ENCODE measurements around the gene CTNNB1.
A peak's percentile ranks its signal among the peaks of the same experiment; 100 is the strongest.

CTNNB1 gene

GRCh38 chr3:41193794-41194539 is 5.3 kb upstream of the CTNNB1 start:
- FAIRE-seq: no peak

DNA sequence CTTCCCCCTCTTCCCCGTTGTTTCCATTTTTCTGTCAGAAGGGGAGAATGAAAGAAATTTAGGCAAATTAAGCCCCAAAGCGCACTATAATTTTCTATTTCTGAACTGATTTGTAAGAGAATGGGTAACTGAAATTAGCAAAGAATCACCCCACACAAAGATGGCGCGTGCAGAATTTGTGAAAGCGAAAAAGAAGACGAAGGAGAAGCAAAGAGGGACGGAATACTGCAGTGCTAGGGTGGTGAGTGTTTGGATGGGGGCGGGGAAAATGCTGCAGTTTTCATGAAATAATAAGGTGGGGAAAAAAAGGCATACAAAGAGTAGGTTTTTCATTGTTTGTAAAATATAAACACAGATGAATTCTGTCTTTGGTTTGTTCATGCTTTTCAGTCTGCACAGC is 4.6 kb upstream of the CTNNB1 start:
- FAIRE-seq: no peak

DNA sequence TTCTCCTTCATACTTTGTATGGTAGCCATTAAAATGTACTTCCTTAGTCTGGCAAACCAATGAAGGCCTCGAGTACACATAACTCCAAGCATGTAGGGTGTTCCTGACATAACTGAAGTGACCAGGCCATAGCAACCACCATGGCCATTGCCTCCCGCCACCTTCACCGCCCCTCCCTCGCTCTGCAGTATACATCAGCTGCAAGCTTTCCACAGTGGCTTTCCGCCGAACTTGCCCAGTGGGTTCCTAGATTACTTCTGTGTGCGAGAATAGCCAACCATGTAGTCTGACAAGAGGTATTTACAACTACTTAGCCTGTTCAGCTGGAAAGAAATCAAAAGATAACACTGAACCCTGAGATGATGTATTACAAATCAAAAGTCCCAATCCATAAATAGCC is 3.4 kb upstream of the CTNNB1 start:
- no peak for FAIRE-seq

GRCh38 chr3:41196499-41197410 is 2.5 kb upstream of the CTNNB1 start:
- no peak for FAIRE-seq

- no peak for FAIRE-seq
Observed at GRCh38 chr3:41198046-41198445, 1.3 kb upstream of the CTNNB1 start.

GRCh38 chr3:41198526-41198925 is 779 bp upstream of the CTNNB1 start:
- no peak for FAIRE-seq

- FAIRE-seq: no peak
Observed at GRCh38 chr3:41199866-41200668, 762 bp downstream of the CTNNB1 start.

- FAIRE-seq: no peak
Observed at GRCh38 chr3:41200669-41201021, 1.3 kb downstream of the CTNNB1 start.

GRCh38 chr3:41202075-41202833 is 2.9 kb downstream of the CTNNB1 start:
- FAIRE-seq: no peak

DNA sequence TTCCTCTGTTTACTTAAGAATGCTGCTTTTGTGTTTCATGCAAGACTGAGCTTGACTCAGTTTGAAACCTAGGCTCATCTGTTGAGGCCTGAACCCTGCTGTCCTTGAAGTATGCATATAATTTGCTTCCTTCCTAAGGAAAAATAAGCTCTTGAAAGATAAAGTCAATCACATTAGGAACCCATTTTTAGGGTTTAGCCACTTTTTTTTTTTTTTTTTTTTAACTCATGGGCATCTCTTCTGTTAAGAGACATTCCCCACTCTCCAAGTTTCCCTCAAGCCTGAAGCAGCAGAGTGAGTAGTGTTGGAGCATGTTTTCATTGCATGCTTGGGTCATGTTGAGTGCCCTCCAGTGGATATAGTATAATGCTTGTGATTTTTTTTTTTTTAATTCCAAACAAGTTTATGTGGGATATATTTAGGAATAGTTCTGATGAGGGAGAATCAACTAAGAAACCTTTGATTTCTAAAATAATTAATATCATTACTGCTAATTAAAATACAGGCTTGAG is 3.6 kb downstream of the CTNNB1 start:
- peak; percentile 85 for FAIRE-seq

GRCh38 chr3:41204369-41204768 is 5.1 kb downstream of the CTNNB1 start:
- FAIRE-seq: no peak

- no peak for FAIRE-seq
Observed at GRCh38 chr3:41205591-41205990, 6.3 kb downstream of the CTNNB1 start.

DNA sequence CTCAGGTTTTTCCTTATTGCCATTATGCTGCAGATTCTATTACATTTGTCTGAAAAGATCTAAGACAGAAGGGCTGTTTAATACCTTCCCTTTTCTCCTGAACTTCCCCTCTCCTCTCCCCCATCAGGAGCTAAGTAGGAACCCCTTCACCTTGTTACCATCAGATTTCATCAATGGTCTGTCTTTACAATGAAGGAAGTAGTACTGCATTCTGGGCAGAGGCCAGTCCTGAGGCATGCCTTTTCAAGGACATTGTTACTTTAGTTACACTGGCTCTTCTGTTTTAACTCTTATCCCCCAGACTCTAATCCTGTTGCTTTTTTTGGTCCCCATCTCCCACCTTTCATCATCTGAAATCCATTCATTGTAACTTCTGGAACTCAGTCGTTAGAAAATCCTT is 8.1 kb downstream of the CTNNB1 start:
- FAIRE-seq: no peak

- FAIRE-seq: no peak
Observed at GRCh38 chr3:41208507-41209220, 9.4 kb downstream of the CTNNB1 start.

- FAIRE-seq: no peak
Observed at GRCh38 chr3:41209646-41210045, 10.3 kb downstream of the CTNNB1 start.

GRCh38 chr3:41210966-41211365 is 11.7 kb downstream of the CTNNB1 start:
- FAIRE-seq: no peak

- no peak for FAIRE-seq
Observed at GRCh38 chr3:41212088-41212487, 12.8 kb downstream of the CTNNB1 start.

- FAIRE-seq: no peak
Observed at GRCh38 chr3:41213588-41213987, 14.3 kb downstream of the CTNNB1 start.

GRCh38 chr3:41216422-41216821 is 17.1 kb downstream of the CTNNB1 start:
- FAIRE-seq: no peak

GRCh38 chr3:41216993-41217392 is 17.7 kb downstream of the CTNNB1 start:
- FAIRE-seq: no peak

- FAIRE-seq: no peak
Observed at GRCh38 chr3:41219424-41219823, 20.1 kb downstream of the CTNNB1 start.

Data from A204.1 (cell line).